OCI-LY1 (cell line): ENCODE measurements around the gene CARM1.

Experiments
- EZH2 ChIP-seq: fragments of 200-600 bp; sonication (generic), shearing (Covaris generic); IDR thresholded peaks from 2 replicates; pipeline ENCODE4 v1.8.0; 2017; ENCODE audit warnings: borderline replicate concordance, mixed run types, mild to moderate bottlenecking, antibody characterized with exemption, low read length, moderate library complexity, mixed read lengths
- TF ChIP-seq, protein P1 (sequence below): fragments of 200-600 bp; sonication (generic), shearing (Covaris generic); IDR thresholded peaks from 2 replicates; pipeline ENCODE4 v1.5.1; 2017; ENCODE audit warnings: mild to moderate bottlenecking, antibody characterized with exemption, low read length, moderate library complexity, mixed read lengths

- no peak for TF ChIP-seq EZH2
- TF ChIP-seq, protein P1, sequence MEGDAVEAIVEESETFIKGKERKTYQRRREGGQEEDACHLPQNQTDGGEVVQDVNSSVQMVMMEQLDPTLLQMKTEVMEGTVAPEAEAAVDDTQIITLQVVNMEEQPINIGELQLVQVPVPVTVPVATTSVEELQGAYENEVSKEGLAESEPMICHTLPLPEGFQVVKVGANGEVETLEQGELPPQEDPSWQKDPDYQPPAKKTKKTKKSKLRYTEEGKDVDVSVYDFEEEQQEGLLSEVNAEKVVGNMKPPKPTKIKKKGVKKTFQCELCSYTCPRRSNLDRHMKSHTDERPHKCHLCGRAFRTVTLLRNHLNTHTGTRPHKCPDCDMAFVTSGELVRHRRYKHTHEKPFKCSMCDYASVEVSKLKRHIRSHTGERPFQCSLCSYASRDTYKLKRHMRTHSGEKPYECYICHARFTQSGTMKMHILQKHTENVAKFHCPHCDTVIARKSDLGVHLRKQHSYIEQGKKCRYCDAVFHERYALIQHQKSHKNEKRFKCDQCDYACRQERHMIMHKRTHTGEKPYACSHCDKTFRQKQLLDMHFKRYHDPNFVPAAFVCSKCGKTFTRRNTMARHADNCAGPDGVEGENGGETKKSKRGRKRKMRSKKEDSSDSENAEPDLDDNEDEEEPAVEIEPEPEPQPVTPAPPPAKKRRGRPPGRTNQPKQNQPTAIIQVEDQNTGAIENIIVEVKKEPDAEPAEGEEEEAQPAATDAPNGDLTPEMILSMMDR: no peak
These were observed 50.0 kb downstream of the CARM1 start for GRCh38 chr19:10921199-10921909.
